ENCODE measurements around the gene ABCD1. TPM values are rescaled to one million over a fixed set of nuclear protein-coding genes. Genes with fewer than 3 reads are reported as not detected.

ABCD1 gene
- total RNA-seq, 4 donors from 2014 or later, result 18.4 to 36.2 (median 25.1) TPM

GRCh38 chrX:153768311-153769157 lies 43.9 kb downstream of the ABCD1 start:
- Histone ChIP-seq H3K4me1 (peaks cover 19 to 40% (median 36%) of the 10 kb centered on the region in 4 donors), H3K9me3 (no peaks in the 10 kb centered on the region), H3K4me3 (no peak overlapping the region), H3K36me3 (peaks cover 0 to 36% (median 18%) of the 10 kb centered on the region in 4 donors), H3K27me3 (no peaks in the 10 kb centered on the region), H3K27ac (replicated peaks in 1 of 4) (no peak overlapping the region)
- 93% methylated on average over 6 of the region's 22 CpGs for WGBS
- no peak for DNase-seq (ENCODE audit: extremely low spot score)
- TF ChIP-seq POLR2AphosphoS5 (IDR thresholded peaks at IDR 0.05) (no peak), EP300 (IDR thresholded peaks at IDR 0.05) (no peak), POLR2A (IDR thresholded peaks at IDR 0.05; ENCODE audit: low read depth) (no peak), CTCF (IDR thresholded peaks at IDR 0.05) (no peak)
- intact Hi-C loops (cut with DNase I), result no loop called here

- H3K36me3 ChIP-seq, result peaks cover 0 to 44% (median 22%) of the 10 kb centered on the region in 4 donors
- WGBS, result 89% methylated on average over 13 of the region's 23 CpGs
- H3K4me3 ChIP-seq, result no peak overlapping the region
- H3K9me3 ChIP-seq, result no peaks in the 10 kb centered on the region
- TF ChIP-seq POLR2A (IDR thresholded peaks at IDR 0.05; ENCODE audit: low read depth) (no peak), POLR2AphosphoS5 (IDR thresholded peaks at IDR 0.05) (no peak), CTCF (IDR thresholded peaks at IDR 0.05) (no peak), EP300 (IDR thresholded peaks at IDR 0.05) (no peak)
- no peak for DNase-seq (ENCODE audit: extremely low spot score)
- H3K27me3 ChIP-seq, result no peaks in the 10 kb centered on the region
- peaks cover 18 to 36% (median 32%) of the 10 kb centered on the region in 4 donors for H3K4me1 ChIP-seq
- H3K27ac ChIP-seq (replicated peaks in 1 of 4), result no peak overlapping the region
- intact Hi-C loops (cut with DNase I), result no loop called here
Observed at GRCh38 chrX:153769158-153769864, 44.7 kb downstream of the ABCD1 start.

- Histone ChIP-seq H3K4me3 (no peak overlapping the region), H3K4me1 (peaks cover 11 to 29% (median 24%) of the 10 kb centered on the region in 4 donors), H3K36me3 (peaks cover 0 to 51% (median 25%) of the 10 kb centered on the region in 4 donors), H3K27me3 (no peaks in the 10 kb centered on the region), H3K27ac (replicated peaks in 1 of 4) (no peak overlapping the region), H3K9me3 (no peaks in the 10 kb centered on the region)
- intact Hi-C loops (cut with DNase I), result no loop called here
- TF ChIP-seq POLR2AphosphoS5 (IDR thresholded peaks at IDR 0.05) (no peak), CTCF (IDR thresholded peaks at IDR 0.05) (no peak), POLR2A (IDR thresholded peaks at IDR 0.05; ENCODE audit: low read depth) (no peak), EP300 (IDR thresholded peaks at IDR 0.05) (no peak)
- 86% methylated on average over 17 of the region's 25 CpGs for WGBS
- DNase-seq (ENCODE audit: extremely low spot score), result no peak
Observed at GRCh38 chrX:153769865-153770600, 45.4 kb downstream of the ABCD1 start.

GRCh38 chrX:153770601-153771414 lies 46.2 kb downstream of the ABCD1 start:
- Histone ChIP-seq H3K4me3 (no peak overlapping the region), H3K27ac (replicated peaks in 1 of 4) (no peak overlapping the region), H3K9me3 (no peaks in the 10 kb centered on the region), H3K27me3 (no peaks in the 10 kb centered on the region), H3K4me1 (peaks cover 3 to 21% (median 17%) of the 10 kb centered on the region in 4 donors), H3K36me3 (peaks cover 0 to 59% (median 29%) of the 10 kb centered on the region in 4 donors)
- WGBS, result 97% methylated on average over 11 of the region's 18 CpGs
- DNase-seq (ENCODE audit: extremely low spot score), result no peak
- intact Hi-C loops (cut with DNase I), result no loop called here
- TF ChIP-seq CTCF (IDR thresholded peaks at IDR 0.05), result no peak
- no peak for TF ChIP-seq POLR2A (IDR thresholded peaks at IDR 0.05; ENCODE audit: low read depth)
- TF ChIP-seq EP300 (IDR thresholded peaks at IDR 0.05), result no peak
- no peak for TF ChIP-seq POLR2AphosphoS5 (IDR thresholded peaks at IDR 0.05)

Data from esophagus muscularis mucosa (tissue), 4 donors.